GM21529 (cell line): ENCODE data around the gene ALOX5AP.
"Not testable (repeated sequence)": the region's sequence is repeated elsewhere in the genome, so short reads cannot be mapped to it uniquely, and the experiment has no call there.

ENCODE experiments used
- ATAC-seq: cut with Tn5 transposase; IDR thresholded peaks from one replicate; pipeline ENCODE4 v1.9.1; 2021; ENCODE audit not compliant: unreplicated experiment

The ALOX5AP gene

DNA sequence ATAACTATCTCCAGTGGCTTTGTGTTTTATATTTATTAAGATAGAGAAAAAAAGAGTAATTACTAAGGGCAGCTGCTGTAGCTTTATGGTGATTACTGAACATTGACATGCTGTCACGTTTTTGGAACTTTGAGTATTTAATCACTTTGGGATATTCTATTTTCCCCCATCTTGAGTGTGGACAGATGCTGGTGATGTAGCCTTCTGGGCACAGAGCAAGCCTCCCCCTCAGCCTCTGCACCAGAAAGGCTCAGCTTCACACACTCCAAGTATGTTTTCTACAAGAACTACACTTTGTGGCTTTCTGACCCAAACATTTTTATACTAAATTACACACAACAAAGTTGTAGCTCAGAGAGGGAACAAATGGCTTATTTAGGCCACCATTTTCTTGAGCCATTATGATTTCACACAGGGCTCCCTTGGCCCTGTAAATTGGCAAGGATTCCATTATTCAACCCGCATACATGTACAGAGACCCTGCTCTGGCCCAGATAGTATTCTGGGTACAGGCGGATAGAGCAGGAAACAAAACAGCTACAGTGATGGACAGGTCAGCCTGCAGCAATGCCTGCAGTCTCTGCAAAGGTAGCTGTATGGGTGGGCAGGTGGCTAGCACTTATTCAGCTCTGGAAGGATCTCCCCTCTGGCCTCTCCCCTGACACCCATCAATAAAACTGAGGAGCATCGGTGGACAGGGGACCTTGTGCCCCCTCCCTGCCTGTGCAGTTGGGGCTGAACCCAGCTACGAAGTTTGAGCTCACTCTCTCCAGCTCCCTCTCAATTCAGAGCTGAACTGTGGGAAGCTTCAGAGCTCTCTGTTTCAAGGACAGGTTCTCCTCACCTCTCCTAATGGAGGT is 1.3 kb downstream of the ALOX5AP start:
- ATAC-seq = no peak

DNA sequence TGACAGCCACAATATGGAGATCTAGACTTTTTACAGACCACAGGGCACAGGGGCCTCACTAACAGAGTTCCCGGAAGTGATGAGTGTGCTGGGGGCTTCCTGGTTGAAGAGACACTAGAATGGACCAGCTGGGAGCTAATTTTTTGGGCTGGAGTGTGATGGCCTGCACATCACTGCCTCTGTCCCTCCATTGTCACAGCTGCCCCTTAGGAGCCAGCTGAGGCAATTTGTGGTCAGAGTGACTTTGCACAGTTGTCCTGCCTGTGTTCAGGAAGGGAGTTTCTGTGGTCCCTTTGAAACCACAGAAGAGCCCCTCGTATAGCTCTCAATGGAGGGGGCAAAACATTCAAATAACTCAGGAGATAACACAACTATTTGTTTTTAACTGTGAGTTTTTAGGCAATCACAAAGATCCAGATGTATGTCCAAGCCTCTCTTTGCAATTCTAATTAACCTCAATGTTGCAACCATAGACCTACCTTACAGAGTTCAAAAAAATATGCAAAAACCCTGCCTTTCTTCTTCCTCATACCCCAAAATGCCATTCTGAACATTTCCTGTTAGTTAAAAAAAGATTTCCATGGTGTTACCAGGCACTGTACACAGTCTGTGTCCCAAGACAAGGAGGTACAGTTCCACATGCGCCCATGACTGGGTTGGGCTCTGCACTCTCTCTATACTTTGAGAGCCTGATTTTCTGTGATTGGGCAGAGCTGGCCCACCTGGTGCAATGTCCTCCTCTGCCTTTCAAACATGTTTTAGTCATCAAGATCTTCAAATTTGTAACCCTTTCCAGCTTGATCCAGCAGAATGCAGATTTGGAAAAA is 2.4 kb downstream of the ALOX5AP start:
- ATAC-seq = no peak

DNA sequence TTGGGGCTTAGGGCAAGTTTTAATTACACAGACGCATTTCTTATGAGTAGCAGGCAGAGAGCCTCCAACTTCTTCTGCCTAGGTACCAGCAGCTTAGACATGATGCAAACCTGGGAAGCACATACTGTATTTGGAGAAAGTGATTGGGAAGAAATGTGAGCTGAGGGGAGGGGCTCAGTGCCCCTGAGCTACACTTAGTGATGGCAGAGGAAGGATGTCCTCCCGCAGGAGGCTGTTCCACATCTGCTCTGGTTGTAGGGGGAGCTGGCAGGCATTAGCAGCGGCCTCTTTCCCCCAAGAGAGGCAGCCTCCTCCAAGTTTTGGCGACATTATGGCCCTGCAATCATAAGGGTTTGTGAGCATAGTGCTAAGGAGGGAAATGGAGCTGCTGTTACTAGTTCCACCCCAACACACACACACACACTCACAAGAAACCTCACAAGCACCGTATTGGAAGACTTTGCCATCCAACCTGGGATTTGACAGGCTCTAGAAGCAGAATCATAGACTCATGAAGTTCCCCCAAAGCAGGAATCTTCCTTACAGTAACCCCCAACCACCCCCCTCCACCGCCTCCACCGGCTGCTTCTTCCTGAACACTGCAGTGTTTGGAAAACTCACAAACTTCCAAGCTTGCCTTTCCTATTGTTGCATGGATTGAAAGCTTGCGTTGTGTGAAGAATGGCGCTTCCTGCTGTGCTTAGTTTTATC is 3.3 kb downstream of the ALOX5AP start:
- no peak for ATAC-seq

DNA sequence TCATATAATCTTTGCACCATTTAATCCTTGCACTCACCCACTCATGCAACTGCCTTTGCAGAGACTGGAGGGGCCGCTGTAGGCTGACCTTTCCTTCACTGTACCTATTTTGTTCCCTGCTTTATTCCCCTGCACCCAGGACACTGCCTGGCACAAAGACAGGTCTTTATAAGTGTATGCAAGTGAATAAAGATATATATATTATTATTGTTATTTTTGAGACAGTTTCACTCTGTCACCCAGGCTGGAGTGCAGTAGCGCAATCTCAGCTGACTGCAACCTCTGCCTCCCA is 3.8 kb downstream of the ALOX5AP start:
- no peak for ATAC-seq

DNA sequence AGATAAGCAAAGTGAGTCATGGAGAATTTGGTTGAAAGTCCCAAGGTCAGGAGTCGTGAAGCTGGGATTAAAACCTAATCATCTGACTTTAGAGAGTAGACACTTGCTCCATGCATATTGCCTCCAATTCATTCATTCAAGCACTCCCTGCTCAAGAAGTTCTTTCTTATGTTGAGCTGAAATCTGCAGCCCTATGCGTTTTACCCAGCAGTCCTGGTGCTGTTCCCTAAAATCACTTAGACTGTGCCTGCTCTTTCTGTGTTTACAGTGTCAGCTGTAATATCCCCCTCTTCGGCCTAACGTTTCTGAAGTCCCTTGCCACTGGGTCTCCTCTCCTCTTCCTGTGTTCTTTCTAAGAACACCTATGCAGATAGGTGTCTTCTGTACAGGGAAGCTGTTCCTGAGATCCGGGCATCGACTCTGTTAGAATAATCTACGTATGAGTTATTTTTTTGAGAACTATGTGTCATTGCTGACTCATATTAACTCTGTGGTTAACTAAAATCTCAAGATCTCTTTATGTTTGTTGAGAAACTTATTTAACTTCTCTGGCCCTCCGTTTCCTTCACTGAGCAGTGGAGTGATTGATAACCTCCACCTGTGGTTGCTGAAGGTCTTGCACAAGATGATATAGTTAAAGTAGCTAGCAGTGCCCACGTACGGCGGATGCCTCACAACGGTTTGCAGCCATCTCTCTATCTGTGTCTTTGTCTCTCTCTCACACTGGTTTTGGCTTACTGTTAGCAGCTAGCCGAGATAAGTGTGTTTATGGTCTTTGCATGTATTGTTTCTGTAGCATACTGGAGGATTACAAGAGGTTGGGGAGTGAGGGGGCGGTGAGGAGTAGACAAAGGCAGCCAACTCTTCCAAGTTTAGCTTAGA is 4.7 kb downstream of the ALOX5AP start:
- peak; percentile 36 for ATAC-seq

DNA sequence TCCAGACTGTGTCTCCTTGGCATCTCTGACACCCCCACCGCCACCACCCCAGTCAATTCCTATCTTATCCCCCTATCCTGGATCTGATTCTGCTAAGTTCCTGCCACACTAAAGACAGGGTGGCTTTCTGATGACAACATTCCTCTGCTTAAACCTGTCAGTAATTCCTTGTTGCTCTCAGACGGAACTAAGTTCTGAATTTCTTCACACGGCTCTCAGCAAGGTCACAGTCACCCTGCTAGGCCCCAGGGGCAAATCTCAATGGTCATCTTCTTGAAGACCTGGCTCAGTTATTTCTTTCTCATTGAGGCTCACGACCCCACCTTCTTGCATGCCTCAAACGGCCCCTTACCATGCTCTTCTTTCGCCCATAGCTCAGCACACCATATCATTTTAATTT is 7.6 kb downstream of the ALOX5AP start:
- ATAC-seq = no peak

DNA sequence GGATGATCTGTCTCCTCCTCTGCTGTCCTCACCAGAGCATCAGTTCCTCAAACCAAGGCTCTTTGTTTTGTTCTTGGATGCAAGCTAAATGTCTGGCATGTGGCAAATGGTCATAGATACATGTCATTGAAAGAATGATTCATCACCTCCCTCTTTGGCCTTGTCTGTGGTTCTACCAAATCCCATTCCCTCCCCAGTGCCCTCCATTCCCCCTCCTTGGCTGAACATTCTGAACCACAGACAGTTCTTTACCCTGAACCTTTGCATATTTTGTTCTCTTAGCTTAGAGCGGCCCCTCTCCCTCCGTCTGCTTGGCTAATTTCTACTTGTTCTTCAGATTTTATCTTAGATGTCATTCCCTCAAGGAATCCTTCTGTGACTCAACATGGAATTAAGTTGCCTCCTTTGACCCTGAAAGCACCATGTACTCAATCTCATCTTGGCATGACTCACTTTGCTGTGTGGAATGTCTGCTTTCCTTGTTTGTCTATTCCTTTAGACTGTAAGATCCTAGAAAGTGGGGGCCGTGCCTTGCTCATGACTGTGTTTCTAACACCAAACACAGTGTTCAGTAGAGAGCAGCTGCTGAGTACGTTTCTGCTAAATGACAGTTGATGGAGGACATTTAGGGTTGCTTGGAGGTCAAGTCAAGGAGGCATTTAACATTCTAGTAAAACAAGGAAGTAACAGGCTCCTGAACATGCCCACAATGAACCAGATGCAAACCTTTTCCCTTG is 8.1 kb downstream of the ALOX5AP start:
- no peak for ATAC-seq

DNA sequence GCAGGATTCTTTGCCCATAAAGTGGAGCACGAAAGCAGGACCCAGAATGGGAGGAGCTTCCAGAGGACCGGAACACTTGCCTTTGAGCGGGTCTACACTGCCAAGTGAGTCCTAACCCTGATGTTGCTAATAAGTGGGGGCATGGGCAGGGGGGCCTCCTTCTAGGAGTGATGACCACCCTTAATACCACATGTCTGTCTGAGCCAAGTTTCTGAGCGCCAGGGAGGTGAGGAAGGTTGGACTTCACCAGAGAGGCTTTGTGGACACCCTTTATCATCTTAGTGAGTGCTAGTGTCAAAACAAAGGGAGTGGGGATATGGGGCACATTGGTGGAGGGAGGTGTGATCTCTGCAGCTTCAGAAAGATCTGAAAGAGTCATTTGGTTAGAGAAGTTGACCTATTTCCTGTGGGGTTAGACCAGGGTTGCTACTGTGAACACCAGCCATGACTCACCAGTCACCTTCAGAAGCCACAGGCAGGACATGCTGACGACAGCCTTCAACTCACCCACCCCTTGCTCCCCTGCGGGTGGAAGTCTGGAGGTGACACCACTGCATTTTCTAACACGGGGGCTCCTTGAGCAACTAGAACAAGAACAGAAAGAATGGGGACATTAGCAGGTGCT is 8.8 kb downstream of the ALOX5AP start:
- peak; percentile 94 for ATAC-seq

DNA sequence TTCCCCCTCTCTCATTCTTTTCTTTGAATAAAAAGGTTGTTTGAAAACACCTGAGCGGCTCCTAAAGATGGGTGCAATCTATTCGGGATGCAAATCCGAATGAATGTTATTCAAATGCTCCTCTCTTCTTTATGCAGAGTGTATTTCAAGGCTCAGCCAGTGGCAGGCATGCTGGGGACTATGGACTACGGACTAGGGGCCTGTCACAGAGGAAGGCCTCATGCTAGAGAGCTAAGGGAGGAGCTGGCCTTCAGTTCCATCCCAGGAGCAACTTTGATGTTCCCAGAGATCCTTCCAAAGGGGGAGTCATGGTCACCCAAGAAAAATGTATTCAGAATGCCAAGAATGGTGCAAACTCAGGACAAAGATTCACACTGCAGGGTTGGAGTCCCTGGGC is 9.3 kb downstream of the ALOX5AP start:
- ATAC-seq = no peak

DNA sequence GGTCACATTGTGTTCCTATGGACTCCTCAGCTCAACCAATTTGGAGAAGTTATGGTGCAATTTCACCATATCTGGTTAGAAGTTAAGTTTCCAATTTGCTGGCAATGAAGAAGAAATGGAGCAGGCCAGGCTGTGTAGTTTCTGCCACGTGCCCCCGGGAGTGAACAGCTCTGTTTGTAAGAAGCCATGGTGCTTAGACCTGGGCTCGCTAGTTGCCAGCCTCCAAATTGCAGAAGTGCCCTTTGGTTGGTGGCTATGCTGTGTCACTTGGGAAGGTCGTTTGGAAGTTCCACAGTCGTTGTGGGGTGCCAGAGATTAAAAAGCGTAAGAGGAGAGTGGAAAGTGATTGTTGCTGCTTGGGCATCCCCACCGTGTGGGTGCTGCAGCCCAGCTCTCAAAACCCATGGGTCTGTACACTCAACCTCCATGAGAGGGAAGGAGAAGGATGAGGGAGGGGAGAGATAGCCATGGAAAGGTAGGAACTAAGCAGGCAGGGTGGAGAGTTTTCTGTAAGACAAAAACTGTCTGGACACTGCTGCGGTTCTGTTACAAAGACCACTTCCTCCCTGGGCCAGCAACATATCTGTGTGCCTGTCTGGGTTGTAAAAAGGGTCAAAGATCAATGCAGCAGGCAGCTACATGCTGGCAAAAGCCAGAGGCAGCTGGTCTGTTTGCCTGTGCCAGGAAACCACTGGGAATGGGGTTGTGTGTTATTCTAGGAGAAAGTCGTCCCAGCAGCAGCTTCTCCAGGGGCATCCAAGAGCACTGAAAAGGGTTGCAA is 10.8 kb downstream of the ALOX5AP start:
- ATAC-seq = no peak

DNA sequence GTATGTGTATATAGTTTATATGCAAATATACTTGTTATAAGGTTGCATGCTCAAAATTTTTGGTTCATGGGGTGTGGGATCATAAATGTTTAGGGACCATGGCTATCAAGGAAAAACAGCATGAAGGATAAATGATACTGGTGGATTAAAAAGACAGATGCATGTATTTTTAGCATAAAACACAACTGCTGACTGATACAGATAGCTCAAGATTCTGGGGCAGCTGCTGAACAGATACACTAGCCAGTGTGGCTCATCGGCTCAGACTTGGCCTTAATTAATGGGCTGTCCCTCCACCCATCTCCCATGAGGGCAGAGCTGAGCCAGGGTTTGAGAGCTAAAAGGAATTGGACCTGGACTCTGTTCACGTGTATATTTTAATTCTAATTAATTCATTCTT is 11.4 kb downstream of the ALOX5AP start:
- ATAC-seq = no peak

DNA sequence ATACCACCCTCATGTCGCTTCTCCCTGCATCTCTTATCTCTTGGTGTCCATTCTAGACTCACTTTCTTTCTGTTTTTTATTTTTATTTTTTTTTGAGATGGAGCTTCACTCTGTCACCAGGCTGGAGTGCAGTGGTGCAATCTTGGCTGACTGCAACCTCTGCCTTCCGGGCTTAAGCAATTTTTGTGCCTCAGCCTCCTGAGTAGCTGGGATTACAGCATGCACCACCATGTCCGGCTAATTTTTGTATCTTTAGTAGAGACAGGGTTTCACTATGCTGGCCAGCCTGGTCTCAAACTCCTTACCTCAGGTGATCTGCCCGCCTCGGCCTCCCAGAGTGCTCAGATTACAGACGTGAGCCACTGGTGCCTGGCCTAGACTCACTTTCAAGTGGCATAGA is 12.5 kb downstream of the ALOX5AP start:
- ATAC-seq = not testable (repeated sequence)

DNA sequence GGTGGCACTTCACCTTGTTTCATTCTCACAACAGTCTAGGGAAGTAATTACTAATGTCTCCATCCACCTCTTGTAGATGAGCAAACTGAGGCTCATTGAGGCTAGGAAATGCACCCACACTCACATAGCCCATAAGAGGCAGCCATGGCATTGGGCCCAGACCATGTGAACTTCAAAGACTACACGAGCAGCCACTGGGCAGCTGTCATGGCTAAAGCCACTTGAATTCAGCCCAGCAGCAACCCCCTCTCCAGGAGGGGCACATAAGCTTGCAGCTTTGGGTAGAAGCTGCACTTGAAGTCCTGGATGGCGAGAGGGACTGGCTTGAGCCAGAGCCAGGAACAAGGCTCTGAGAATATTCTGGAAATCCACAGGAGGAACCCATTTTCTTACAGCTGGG is 13.4 kb downstream of the ALOX5AP start:
- ATAC-seq = no peak

DNA sequence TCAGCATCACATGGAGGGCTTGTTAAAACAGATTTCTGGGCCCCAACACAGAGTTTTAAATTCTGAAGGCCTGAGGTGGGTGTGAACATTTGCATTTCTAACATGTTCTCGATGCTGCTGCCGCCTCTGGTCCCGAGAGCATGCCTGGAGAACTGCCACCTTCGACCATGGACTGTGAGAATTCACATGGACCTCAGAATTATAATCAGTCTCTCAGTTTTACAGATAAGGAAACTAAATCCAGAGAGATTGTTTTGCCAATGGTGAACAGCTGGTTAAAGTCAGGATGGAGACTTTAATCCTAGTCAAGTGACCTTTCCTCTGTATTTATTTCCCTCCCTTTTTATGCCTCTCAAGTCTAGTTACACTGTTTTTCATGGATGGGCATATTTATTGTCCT is 14.7 kb downstream of the ALOX5AP start:
- ATAC-seq = no peak

DNA sequence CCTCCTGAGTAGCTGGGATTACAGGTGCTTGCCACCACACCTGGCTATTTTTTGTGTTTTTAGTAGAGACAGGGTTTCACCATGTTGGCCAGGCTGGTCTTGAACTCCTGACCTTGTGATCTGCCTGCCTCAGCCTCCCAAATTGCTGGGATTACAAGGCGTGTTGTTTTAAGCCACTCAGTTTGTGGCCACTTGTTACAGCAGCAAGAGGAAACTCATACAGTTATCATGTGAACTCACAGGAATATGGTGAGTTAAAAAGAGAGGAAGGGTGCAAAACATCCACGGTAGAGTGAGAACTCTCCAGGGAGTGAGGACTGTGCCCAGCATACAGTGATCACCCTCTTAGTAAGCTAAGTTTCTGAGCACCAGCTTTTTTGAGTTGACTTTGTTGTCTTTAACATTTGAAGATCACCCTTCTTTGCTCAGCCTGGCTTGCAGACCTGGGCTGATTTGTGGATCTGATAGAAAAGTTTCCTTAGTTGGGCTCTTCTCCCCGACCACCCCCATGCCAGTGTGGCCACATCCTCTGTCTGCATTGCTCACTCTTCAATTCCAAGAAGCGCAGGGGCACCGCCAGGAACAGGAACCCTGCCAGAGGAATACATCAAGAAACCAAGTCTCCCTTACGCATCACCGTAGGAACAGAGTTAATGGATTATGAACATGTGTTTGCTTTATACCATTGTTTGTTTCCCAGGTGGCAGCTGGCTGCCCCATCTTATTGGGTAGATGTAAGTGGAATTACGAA is 16.0 kb downstream of the ALOX5AP start:
- ATAC-seq = no peak

DNA sequence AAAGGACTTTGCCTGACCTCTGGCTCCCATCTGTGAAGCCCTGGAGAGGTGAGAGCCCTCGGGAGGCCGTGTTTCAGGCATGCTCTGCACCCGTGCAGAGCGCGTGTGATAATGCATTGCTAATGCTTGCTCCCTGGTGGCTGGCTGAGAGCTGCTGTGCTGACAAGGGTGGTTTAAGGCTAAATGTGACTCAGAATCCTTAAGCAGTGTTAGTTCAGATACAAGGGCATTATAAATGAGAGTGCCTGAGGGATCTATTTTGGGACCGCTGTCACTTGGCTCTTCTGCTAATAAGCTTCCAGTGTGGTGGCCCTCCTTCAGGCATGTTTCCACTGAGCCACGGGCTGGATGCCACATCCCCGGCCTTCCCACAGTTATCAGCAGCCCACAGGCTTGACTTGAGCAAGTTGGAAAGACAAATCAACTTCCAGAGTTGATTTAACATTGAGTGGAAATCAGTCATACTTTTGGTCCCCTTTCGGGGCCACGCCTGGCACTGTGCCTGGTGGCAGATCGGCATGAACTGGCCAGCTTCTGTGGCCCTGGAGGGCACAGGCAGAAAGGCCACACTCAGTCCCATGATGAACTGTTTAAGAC is 17.0 kb downstream of the ALOX5AP start:
- ATAC-seq = no peak

DNA sequence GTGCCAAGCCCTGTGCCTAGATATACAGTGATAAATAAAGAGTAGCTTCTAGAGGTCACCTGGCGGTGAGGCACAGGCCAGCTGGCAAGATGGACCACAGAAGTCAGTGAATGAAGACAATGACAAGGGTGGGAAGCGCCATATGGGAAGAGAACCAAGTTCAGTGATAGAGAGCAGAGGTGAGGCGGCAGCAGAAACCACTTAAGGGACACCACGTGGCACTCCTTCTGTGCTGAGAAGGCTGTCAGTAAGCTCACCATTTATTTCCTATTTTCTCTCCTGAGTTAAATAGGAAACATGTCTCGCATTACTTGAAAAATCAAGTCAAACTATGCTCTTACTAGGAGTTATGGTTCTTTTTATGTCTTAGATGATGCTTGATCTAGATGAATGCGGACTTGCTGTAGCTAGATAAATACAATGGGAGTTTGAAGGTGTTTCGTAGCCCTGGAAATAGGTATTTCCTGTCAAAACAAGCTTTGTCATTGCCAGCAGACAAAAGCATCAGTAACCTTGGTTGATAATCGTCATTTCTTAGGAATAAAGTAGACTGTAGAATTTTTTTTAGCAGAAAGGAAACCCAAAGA is 17.8 kb downstream of the ALOX5AP start:
- no peak for ATAC-seq
